Sigmoid colon (tissue), 4 donors: ENCODE data around the gene PRDX4.

Experiments used
- EP300 ChIP-seq, 4 donors: sonication (generic); formaldehyde crosslinking; IDR thresholded peaks; one replicate each; pipeline ENCODE4 v1.6.1; 2017; ENCODE audit warnings: antibody characterized with exemption in 4 of 4
- POLR2AphosphoS5 ChIP-seq, 4 donors: sonication (generic); formaldehyde crosslinking; IDR thresholded peaks; one replicate each; pipeline ENCODE4 v1.6.1; 2017; ENCODE audit warnings: antibody characterized with exemption in 4 of 4
- TF ChIP-seq, protein P1 (sequence below), 4 experiments: fragments of 450-650 bp in 3 of 4; fragments of 200-600 bp in 1 of 4; IDR thresholded peaks; one replicate each; pipeline ENCODE4 v1.5.1; 2016 to 2019; ENCODE audit warnings: antibody characterized with exemption in 4 of 4, mild to moderate bottlenecking in 3 of 4, moderate library complexity in 2 of 4

DNA sequence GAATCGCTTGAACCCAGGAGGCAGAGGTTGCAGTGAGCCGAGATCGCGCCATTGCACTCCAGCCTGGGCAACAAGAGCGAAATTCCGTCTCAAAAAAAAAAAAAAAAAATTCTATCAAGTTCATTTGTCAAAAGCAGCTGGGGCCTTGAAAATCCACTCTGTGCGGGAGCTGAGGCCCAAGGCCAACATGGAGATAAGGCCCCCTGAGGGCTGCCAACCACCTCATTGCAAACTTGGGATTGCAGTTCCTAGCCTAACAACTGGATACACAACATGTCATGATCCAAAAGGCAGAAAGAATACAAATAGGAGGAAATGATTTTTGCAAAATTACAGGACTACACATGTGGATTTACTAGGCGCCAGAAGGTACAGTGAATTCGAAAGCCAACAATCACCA lies 22.5 kb upstream of the PRDX4 start:
- TF ChIP-seq, protein P1, sequence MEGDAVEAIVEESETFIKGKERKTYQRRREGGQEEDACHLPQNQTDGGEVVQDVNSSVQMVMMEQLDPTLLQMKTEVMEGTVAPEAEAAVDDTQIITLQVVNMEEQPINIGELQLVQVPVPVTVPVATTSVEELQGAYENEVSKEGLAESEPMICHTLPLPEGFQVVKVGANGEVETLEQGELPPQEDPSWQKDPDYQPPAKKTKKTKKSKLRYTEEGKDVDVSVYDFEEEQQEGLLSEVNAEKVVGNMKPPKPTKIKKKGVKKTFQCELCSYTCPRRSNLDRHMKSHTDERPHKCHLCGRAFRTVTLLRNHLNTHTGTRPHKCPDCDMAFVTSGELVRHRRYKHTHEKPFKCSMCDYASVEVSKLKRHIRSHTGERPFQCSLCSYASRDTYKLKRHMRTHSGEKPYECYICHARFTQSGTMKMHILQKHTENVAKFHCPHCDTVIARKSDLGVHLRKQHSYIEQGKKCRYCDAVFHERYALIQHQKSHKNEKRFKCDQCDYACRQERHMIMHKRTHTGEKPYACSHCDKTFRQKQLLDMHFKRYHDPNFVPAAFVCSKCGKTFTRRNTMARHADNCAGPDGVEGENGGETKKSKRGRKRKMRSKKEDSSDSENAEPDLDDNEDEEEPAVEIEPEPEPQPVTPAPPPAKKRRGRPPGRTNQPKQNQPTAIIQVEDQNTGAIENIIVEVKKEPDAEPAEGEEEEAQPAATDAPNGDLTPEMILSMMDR (IDR thresholded peaks at IDR 0.05), result no peak
- TF ChIP-seq POLR2AphosphoS5 (IDR thresholded peaks at IDR 0.05) (no peak), EP300 (IDR thresholded peaks at IDR 0.05) (no peak)
